T-cell (primary cell): ENCODE measurements around the gene COL18A1. TPM values are rescaled to one million over a fixed set of nuclear protein-coding genes. Genes with fewer than 3 reads are reported as not detected.

Source experiments
- ATAC-seq, 4 experiments: fragments of 200-7000 bp in 3 of 4; fragments of 150-1000 bp in 1 of 4; cut with Tn5 transposase; replicated peaks in 1 of 4; 1 replicate in 3 of 4; 2 replicates in 1 of 4; pipeline ENCODE4 v1.10.0; 2021; ENCODE audit warnings: moderate library complexity in 3 of 4, mild to moderate bottlenecking in 2 of 4, moderate number of reproducible peaks in 1 of 4
- CTCF ChIA-PET, 2 donors: fragments of 300-600 bp; sonication (Branson Sonifier 250); formaldehyde crosslinking; loops; one replicate each; lab custom pipeline; 2022; ENCODE audit warnings: antibody characterized with exemption in 2 of 2; lab: Charles Lee
- POLR2A ChIA-PET, 2 donors: fragments of 300-600 bp; sonication (Branson Sonifier 250); formaldehyde crosslinking; loops; one replicate each; lab custom pipeline; 2022; ENCODE audit warnings: antibody characterized with exemption in 2 of 2; lab: Charles Lee
- DNase-seq, 35 experiments: peaks; one replicate each; pipeline versions ENCODE4 v3.0.0 to v3.0.0-alpha.2; 2013 to 2023
- H3K27ac ChIP-seq: one replicate; pipeline ENCODE4 v1.5.1; 2013; ENCODE audit warnings: low read length
- H3K27me3 ChIP-seq, 2 experiments: replicated peaks in 1 of 2; 1 replicate in 1 of 2; 2 replicates in 1 of 2; pipeline versions ENCODE4 v1.6.1 to v1.7.0; 2013; ENCODE audit warnings: low read length in 1 of 2, mixed read lengths in 1 of 2; ENCODE audit not compliant: control insufficient read depth in 2 of 2, insufficient read depth in 2 of 2; ENCODE audit errors: extremely low read depth in 1 of 2
- H3K36me3 ChIP-seq, 2 donors: 1 replicate in 1 of 2; 2 replicates in 1 of 2; pipeline versions ENCODE4 v1.6.1 to v1.7.0; 2013; ENCODE audit warnings: low read length in 1 of 2; ENCODE audit not compliant: control insufficient read depth in 2 of 2, insufficient read depth in 1 of 2; ENCODE audit errors: extremely low read depth in 1 of 2
- H3K4me1 ChIP-seq, 2 experiments: 1 replicate in 1 of 2; 2 replicates in 1 of 2; pipeline versions ENCODE4 v1.6.1 to v1.7.0; 2013; ENCODE audit warnings: low read length in 2 of 2, mixed read lengths in 1 of 2; ENCODE audit not compliant: insufficient read depth in 2 of 2, control insufficient read depth in 1 of 2; ENCODE audit errors: extremely low read depth in 1 of 2
- H3K4me3 ChIP-seq, 2 donors: 1 replicate in 1 of 2; 2 replicates in 1 of 2; pipeline versions ENCODE4 v1.5.1 to v1.7.0; 2013; ENCODE audit warnings: mild to moderate bottlenecking in 2 of 2, low read length in 1 of 2, moderate library complexity in 1 of 2; ENCODE audit not compliant: control insufficient read depth in 1 of 2; ENCODE audit errors: extremely low read depth in 1 of 2
- H3K9me3 ChIP-seq: 2 replicates; pipeline ENCODE4 v1.7.0; 2013
- H3K27ac Mint-ChIP-seq, 2 donors: one replicate each; pipeline ENCODE4 v1.8.0; 2020 to 2021; ENCODE audit warnings: mild to moderate bottlenecking in 2 of 2, mixed read lengths in 2 of 2
- H3K27me3 Mint-ChIP-seq, 2 donors: one replicate each; pipeline ENCODE4 v1.8.0; 2021 to 2022; ENCODE audit warnings: mixed read lengths in 2 of 2
- H3K36me3 Mint-ChIP-seq: one replicate; pipeline ENCODE4 v1.8.0; 2021; ENCODE audit warnings: mixed read lengths
- H3K4me1 Mint-ChIP-seq, 3 donors: one replicate each; pipeline ENCODE4 v1.8.0; 2020 to 2022; ENCODE audit warnings: mixed read lengths in 3 of 3, mild to moderate bottlenecking in 1 of 3
- H3K4me3 Mint-ChIP-seq, 3 donors: one replicate each; pipeline ENCODE4 v1.8.0; 2020 to 2022; ENCODE audit warnings: mild to moderate bottlenecking in 3 of 3, mixed read lengths in 3 of 3, moderate library complexity in 3 of 3
- H3K9me3 Mint-ChIP-seq, 3 donors: one replicate each; pipeline ENCODE4 v1.8.0; 2020 to 2022; ENCODE audit warnings: mixed read lengths in 3 of 3
- WGBS: methylation state at CpG from one replicate; pipeline ENCODE4 v1.1.5; 2013; ENCODE audit warnings: missing lambda C conversion rate; ENCODE audit not compliant: insufficient coverage; 5-methylcytosine and 5-hydroxymethylcytosine counted together
- total RNA-seq, 35 experiments: library from RNA in 6 of 35; stranded (reverse) in 6 of 35; fragments of 120-200 nt in 1 of 35; gene quantifications; one replicate each; pipeline versions ENCODE4 v1.2.1 to v1.2.4 and lab custom pipeline; 2013 to 2026

COL18A1 gene
- total RNA-seq, 5 donors from 2014 or later (not counting 1 experiment from before 2014, with no cell fraction given), result 7.2 to 53.8 (median 10.5) TPM

DNA sequence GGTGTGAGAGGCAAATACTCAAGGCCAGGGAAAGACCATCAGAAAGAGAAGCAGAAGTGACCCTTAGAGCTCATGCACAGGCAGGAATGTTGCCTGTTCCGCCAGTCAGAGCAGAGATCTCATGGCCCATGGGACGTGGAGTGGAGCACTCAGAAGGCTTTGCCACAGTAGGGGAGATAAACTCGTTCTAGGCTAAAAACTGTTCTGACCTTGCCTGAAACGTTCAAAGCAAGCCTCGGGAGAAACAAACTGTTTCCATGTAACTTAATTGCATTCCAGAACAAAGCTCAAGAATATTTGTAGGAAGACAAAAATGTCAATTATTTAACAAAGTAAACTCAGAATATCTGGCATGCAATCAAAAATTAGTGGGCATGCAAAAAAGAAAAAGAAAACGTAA lies 158.0 kb downstream of the COL18A1 start:
- H3K36me3 ChIP-seq, result no peaks in the 10 kb centered on the region
- no peak overlapping the region for H3K27ac ChIP-seq
- Mint-ChIP-seq H3K27me3 (peaks cover 3 to 18% of the 10 kb centered on the region in 2 donors), H3K36me3 (no peaks in the 10 kb centered on the region), H3K9me3 (peaks cover 0 to 9% (median 5%) of the 10 kb centered on the region in 3 donors), H3K4me3 (no peak overlapping the region), H3K27ac (no peak overlapping the region), H3K4me1 (no peaks in the 10 kb centered on the region)
- no peak overlapping the region for H3K4me3 ChIP-seq
- CTCF ChIA-PET, result no interaction called here
- H3K27me3 ChIP-seq, result peaks cover 0 to 20% of the 10 kb centered on the region in 2 experiments
- WGBS, result 80% methylated on average over 2 of the region's 6 CpGs
- ATAC-seq, result no peak
- DNase-seq, result no peak
- H3K9me3 ChIP-seq, result no peaks in the 10 kb centered on the region
- POLR2A ChIA-PET, result no interaction called here
- H3K4me1 ChIP-seq, result no peaks in the 10 kb centered on the region

Other genes starting within 250 kb of the COL18A1 start
- gene POFUT2, start 117.3 kb upstream of the COL18A1 start, total RNA-seq, result 10 to 100 TPM; 43.0 to 51.3 (median 44.6) TPM
- gene SLC19A1, start 137.3 kb downstream of the COL18A1 start, total RNA-seq, result 10 to 100 TPM; 10.4 to 19.2 (median 16.4) TPM
- gene PCBP3, start 238.6 kb downstream of the COL18A1 start, total RNA-seq, result 1 to 10 TPM; 1.5 to 4.2 (median 2.8) TPM